ENCODE data around the gene DNAH1. TPM values are rescaled to one million over a fixed set of nuclear protein-coding genes. Genes with fewer than 3 reads are reported as not detected.
"Not testable (repeated sequence)": the region's sequence is repeated elsewhere in the genome, so short reads cannot be mapped to it uniquely, and the experiment has no call there.

DNAH1 gene
- total and polyA plus RNA-seq, 4 donors: 0.88 to 24.1 (median 10.8) TPM

DNA sequence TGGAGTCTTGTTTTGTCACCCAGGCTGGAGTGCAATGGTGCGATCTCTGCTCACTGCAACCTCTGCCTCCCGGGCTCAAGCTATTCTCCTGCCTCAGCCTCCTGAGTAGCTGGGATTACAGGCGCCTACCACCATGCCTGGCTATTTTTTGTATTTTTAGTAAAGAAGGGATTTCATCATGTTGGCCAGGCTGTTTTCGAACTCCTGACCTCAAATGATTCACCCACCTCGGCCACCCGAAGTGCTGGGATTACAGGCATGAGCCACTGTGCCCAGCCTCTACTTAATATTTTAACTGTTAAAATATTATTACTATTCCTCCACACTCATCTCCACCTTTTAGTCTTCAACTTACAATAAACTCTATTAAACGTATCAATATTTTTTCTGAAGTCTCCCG lies 22.0 kb downstream of the DNAH1 start:
- ATAC-seq (ENCODE audit: low FRiP score); intact Hi-C loops (cut with DNase I); H3K36me3 ChIP-seq (ENCODE audit: control insufficient read depth in 1 of 2, insufficient read depth in 2 of 2, low read length in 1 of 2); H3K27ac ChIP-seq (ENCODE audit: low read depth in 1 of 2, low read length in 2 of 2); H3K4me3 ChIP-seq (ENCODE audit: low read length in 2 of 2); H3K27me3 ChIP-seq (ENCODE audit: control insufficient read depth in 1 of 2, insufficient read depth in 2 of 2, low read length in 1 of 2); H3K9me3 ChIP-seq (ENCODE audit: control insufficient read depth, low read length); H3K4me1 ChIP-seq (ENCODE audit: control insufficient read depth in 1 of 2, insufficient read depth in 2 of 2, low read length in 2 of 2); DNase-seq: not testable (repeated sequence)
- WGBS, 2 donors: 89 to 93% methylated on average over 8 of the region's 8 CpGs

DNA sequence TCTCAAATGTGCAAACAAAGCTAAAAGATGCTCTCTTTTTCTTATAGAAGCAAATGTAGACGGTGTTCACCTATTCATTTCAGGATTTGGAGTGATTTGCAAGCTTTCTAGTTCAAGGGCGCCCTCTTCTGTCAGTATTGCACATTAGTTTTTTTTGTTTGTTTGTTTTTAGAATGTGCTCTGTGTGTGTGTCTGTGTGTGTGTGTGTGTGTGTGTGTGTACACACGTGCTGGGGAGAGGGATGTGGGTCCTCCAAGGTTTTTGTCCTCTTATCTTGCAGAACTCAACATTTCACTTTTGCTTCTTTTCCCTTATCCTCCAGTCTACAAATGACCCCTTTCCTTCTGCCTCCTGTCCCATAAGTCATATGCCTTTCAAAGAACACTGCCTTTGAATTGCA lies 23.5 kb downstream of the DNAH1 start:
- Histone ChIP-seq H3K9me3 (ENCODE audit: control insufficient read depth, low read length) (no peaks in the 10 kb centered on the region), H3K4me3 (ENCODE audit: low read length in 2 of 2) (no peak overlapping the region), H3K27me3 (ENCODE audit: control insufficient read depth in 1 of 2, insufficient read depth in 2 of 2, low read length in 1 of 2) (no peaks in the 10 kb centered on the region), H3K36me3 (ENCODE audit: control insufficient read depth in 1 of 2, insufficient read depth in 2 of 2, low read length in 1 of 2) (no peaks in the 10 kb centered on the region), H3K27ac (ENCODE audit: low read depth in 1 of 2, low read length in 2 of 2) (no peak overlapping the region), H3K4me1 (ENCODE audit: control insufficient read depth in 1 of 2, insufficient read depth in 2 of 2, low read length in 2 of 2) (no peaks in the 10 kb centered on the region)
- intact Hi-C loops (cut with DNase I): loop anchor here (2.0 to 10.0 kb wide), 3 partner anchors 107 to 335 kb away; no protein-coding TSS in a partner anchor
- no peak for ATAC-seq (ENCODE audit: low FRiP score)
- no peak for DNase-seq
- 1 to 2% methylated on average over 3 of the region's 3 CpGs for WGBS, 2 donors

DNA sequence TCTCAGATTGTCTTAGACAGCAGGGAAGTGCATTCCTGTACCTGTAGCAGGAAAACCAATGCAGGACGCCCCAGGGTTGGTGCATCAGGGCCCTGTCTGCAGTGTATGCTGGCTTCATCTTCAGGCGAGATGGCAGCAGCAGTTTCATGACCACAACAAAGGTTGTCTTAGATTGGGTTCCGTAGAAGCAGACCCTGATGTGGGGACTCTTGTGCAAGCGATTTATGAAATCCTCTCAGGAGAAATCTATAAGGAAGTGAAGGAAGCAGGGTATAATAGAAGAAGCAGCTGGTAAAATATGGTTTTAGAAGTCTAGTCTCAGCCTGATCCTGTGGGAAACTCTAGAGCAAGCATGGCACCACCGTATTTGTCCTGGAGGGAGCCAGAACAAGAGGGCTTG lies 25.0 kb downstream of the DNAH1 start:
- H3K4me1 ChIP-seq (ENCODE audit: control insufficient read depth in 1 of 2, insufficient read depth in 2 of 2, low read length in 2 of 2): no peaks in the 10 kb centered on the region
- H3K27ac ChIP-seq (ENCODE audit: low read depth in 1 of 2, low read length in 2 of 2): no peak overlapping the region
- WGBS, 2 donors: 88 to 90% methylated on average over 5 of the region's 5 CpGs
- no peak for ATAC-seq (ENCODE audit: low FRiP score)
- H3K36me3 ChIP-seq (ENCODE audit: control insufficient read depth in 1 of 2, insufficient read depth in 2 of 2, low read length in 1 of 2): no peaks in the 10 kb centered on the region
- H3K9me3 ChIP-seq (ENCODE audit: control insufficient read depth, low read length): no peaks in the 10 kb centered on the region
- intact Hi-C loops (cut with DNase I): loop anchor here (2.0 to 10.0 kb wide), 3 partner anchors 109 to 336 kb away; no protein-coding TSS in a partner anchor
- DNase-seq: no peak
- no peaks in the 10 kb centered on the region for H3K27me3 ChIP-seq (ENCODE audit: control insufficient read depth in 1 of 2, insufficient read depth in 2 of 2, low read length in 1 of 2)
- no peak overlapping the region for H3K4me3 ChIP-seq (ENCODE audit: low read length in 2 of 2)

DNA sequence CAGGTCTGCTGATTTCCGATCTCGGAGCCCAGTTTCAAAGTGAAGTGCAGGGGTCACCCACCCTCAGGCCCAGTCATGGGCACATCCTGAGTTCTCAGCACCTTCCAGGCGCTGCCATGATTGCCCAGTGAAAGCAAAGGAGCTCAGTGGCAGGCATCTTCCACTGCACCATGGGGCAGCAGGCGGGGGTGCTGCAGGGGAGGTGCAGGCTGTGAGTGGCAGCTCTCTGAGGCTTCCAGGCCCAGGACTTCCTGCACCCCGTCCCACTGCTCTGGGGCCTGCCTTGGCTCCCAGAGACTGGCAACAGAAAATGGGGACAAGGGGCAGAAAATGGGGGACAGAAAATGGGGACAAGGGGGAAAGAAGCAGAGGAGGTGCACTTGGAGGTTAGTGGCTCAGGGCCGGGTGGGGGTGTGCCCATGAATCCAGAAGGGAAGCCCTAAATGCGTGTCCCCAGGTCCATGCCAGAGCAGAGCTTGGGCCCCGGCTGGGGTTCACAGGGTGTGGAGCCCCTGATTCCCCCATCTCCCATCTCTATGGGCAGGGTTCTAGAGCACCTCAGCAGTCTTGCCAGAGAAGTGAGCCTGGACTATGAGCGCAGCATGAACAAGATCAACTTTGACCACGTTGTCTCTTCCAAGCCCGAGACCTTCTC lies 28.0 kb downstream of the DNAH1 start:
- Histone ChIP-seq H3K36me3 (ENCODE audit: control insufficient read depth in 1 of 2, insufficient read depth in 2 of 2, low read length in 1 of 2) (no peaks in the 10 kb centered on the region), H3K4me1 (ENCODE audit: control insufficient read depth in 1 of 2, insufficient read depth in 2 of 2, low read length in 2 of 2) (no peaks in the 10 kb centered on the region), H3K4me3 (ENCODE audit: low read length in 2 of 2) (no peak overlapping the region), H3K27ac (ENCODE audit: low read depth in 1 of 2, low read length in 2 of 2) (no peak overlapping the region), H3K9me3 (ENCODE audit: control insufficient read depth, low read length) (no peaks in the 10 kb centered on the region), H3K27me3 (ENCODE audit: control insufficient read depth in 1 of 2, insufficient read depth in 2 of 2, low read length in 1 of 2) (no peaks in the 10 kb centered on the region)
- 92 to 96% methylated on average over 11 of the region's 11 CpGs for WGBS, 2 donors
- ATAC-seq (ENCODE audit: low FRiP score): no peak
- intact Hi-C loops (cut with DNase I): loop anchor here (2.0 to 10.0 kb wide), 3 partner anchors 112 to 339 kb away; no protein-coding TSS in a partner anchor
- DNase-seq: no peak

DNA sequence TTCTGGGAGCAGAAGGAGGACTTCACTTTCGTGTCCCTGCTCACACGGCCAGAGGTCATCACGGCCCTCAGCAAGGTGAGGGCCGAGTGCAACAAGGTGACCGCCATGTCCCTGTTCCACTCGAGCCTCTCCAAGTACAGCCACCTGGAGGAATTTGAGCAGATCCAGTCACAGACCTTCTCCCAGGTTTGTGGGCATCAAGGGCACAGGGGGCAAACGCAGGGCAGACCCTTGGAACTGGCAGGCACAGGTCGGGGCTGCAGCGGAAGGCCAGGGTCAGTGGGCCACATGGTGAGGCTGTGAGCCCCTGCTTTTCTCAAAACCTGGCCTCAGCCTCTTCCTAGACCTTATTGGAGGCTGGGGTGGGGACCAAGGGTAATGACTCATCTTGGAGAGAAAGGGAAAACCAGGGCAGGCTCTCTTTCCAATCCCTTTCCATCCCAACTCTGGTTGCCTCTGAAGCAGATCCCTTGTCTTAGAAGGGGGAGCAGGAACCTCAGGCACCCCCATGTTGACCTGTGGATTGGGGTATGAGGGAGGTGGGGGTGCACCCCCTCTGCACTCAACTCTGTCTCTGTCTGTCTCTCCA lies 29.5 kb downstream of the DNAH1 start:
- Histone ChIP-seq H3K27me3 (ENCODE audit: control insufficient read depth in 1 of 2, insufficient read depth in 2 of 2, low read length in 1 of 2) (no peaks in the 10 kb centered on the region), H3K9me3 (ENCODE audit: control insufficient read depth, low read length) (no peaks in the 10 kb centered on the region), H3K4me3 (ENCODE audit: low read length in 2 of 2) (no peak overlapping the region), H3K4me1 (ENCODE audit: control insufficient read depth in 1 of 2, insufficient read depth in 2 of 2, low read length in 2 of 2) (no peaks in the 10 kb centered on the region), H3K36me3 (ENCODE audit: control insufficient read depth in 1 of 2, insufficient read depth in 2 of 2, low read length in 1 of 2) (no peaks in the 10 kb centered on the region), H3K27ac (ENCODE audit: low read depth in 1 of 2, low read length in 2 of 2) (peak overlapping the region in 1 of 2 donors; percentile 37)
- DNase-seq (no peak), ATAC-seq (ENCODE audit: low FRiP score) (no peak)
- WGBS, 2 donors: 95 to 96% methylated on average over 9 of the region's 9 CpGs
- intact Hi-C loops (cut with DNase I): loop anchor here (5.0 to 10.0 kb wide), 2 partner anchors 48 to 341 kb away; no protein-coding TSS in a partner anchor

DNA sequence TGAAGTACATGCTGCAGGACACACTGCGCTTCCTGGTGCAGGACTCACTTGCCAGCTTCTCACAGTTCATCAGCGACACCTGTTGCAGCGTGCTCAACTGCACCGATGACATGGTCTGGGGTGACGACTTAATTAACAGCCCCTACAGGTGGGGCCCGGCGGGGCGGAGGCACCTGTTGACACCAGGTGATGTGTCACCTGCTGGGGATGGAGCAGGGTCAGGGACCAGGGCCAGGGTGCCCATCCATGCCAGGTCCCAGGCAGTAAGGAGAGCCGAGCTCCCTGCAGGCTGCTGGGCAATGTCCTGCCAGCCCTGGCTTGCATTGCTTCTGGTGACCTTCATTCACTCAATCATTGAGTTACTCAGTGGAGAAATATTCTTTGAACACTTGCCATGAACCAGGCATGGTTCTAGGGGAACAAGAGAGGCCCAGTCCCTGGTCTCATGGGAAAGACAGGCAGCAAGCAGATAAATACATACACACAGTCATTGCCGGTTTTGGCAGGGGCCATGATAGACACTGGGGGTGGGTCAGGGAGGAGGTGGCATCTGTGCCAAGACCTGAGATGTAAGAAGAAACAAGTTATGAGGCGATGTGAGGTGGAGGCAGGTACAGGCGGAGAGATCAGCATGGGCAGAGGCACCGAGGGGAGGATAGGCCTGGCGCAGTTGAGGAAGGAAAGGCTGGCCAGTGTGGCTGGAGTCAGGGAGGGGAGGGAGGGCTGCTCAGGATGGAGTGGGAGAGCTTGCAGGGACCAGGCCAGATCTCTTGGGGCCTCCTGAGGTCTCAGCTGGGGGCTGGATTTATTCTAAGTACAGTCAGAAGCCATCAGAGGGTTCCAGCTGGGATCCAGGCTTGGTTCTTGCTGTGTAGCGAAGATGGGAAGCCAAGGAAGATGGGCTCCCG lies 30.8 kb downstream of the DNAH1 start:
- Histone ChIP-seq H3K4me3 (ENCODE audit: low read length in 2 of 2) (no peak overlapping the region), H3K27ac (ENCODE audit: low read depth in 1 of 2, low read length in 2 of 2) (peak overlapping the region in 1 of 2 donors; percentile 65), H3K36me3 (ENCODE audit: control insufficient read depth in 1 of 2, insufficient read depth in 2 of 2, low read length in 1 of 2) (no peaks in the 10 kb centered on the region), H3K4me1 (ENCODE audit: control insufficient read depth in 1 of 2, insufficient read depth in 2 of 2, low read length in 2 of 2) (no peaks in the 10 kb centered on the region), H3K27me3 (ENCODE audit: control insufficient read depth in 1 of 2, insufficient read depth in 2 of 2, low read length in 1 of 2) (no peaks in the 10 kb centered on the region), H3K9me3 (ENCODE audit: control insufficient read depth, low read length) (no peaks in the 10 kb centered on the region)
- DNase-seq (peak in 1 of 2 donors; percentile 74), ATAC-seq (ENCODE audit: low FRiP score) (peak; percentile 50)
- 57 to 61% methylated on average over 16 of the region's 16 CpGs for WGBS, 2 donors
- intact Hi-C loops (cut with DNase I): loop anchor here (5.0 to 10.0 kb wide), 2 partner anchors 50 to 342 kb away; no protein-coding TSS in a partner anchor

DNA sequence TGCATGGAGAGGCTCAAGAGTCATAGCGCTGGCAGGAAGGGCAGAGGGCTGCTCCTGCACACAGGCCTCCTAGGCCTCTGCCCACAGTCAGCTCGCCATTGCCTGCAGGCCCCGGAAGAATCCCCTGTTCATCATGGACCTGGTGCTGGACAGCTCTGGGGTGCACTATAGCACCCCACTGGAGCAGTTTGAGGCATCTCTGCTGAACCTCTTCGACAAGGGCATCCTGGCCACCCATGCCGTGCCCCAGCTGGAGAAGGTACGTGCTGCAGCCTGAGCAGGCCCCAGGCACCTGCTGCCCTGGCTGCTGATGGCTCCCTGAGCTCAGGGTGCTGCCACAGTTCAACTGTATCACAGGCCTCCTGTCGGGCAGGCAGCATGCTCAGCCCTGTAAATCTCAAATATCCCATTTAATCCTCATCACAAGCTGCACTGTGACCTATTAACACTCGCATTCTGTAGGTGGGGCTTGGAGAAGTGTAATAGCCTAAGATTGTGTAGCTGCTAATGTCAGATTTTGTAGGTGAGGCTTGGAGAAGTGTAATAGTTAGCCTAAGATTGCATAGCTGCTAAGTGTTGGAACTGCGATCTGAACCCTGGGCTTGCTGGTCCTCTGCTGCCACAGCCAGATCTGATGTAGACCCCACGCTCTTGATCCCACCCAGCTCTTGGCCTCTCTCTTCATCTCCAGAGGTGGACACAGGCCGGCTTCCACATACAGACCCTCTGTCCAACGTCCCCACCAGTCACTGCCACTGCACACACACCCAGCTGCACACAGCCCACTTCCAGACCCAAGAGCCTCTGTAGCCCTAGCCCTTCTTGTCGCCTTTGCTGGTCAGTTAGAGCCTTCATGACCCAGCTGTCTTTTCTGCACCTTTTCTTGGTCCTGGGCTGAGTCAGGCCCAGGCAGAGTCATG lies 31.9 kb downstream of the DNAH1 start:
- DNase-seq (no peak), ATAC-seq (ENCODE audit: low FRiP score) (no peak)
- Histone ChIP-seq H3K27ac (ENCODE audit: low read depth in 1 of 2, low read length in 2 of 2) (peak overlapping the region in 1 of 2 donors; percentile 65), H3K27me3 (ENCODE audit: control insufficient read depth in 1 of 2, insufficient read depth in 2 of 2, low read length in 1 of 2) (no peaks in the 10 kb centered on the region), H3K9me3 (ENCODE audit: control insufficient read depth, low read length) (no peaks in the 10 kb centered on the region), H3K36me3 (ENCODE audit: control insufficient read depth in 1 of 2, insufficient read depth in 2 of 2, low read length in 1 of 2) (no peaks in the 10 kb centered on the region), H3K4me3 (ENCODE audit: low read length in 2 of 2) (no peak overlapping the region), H3K4me1 (ENCODE audit: control insufficient read depth in 1 of 2, insufficient read depth in 2 of 2, low read length in 2 of 2) (no peaks in the 10 kb centered on the region)
- WGBS, 2 donors: 95 to 98% methylated on average over 13 of the region's 13 CpGs
- intact Hi-C loops (cut with DNase I): loop anchor here (5.0 to 10.0 kb wide), 2 partner anchors 51 to 343 kb away; no protein-coding TSS in a partner anchor

DNA sequence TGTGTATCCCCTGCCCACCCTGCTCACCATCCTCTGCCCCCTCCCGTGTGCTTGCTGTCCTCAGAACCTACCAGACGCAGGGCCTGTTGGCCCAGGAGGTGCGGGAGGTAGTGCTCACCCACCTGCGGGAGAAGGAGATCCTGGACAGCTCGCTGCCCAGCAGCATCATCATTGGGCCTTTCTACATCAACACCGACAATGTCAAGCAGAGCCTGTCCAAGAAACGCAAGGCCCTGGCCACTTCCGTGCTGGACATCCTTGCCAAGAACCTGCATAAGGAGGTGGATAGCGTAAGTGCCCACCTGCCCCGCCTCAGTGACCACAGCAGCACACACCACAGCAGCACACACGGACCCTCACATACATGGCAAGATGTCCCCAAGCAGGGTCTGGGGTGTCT lies 33.0 kb downstream of the DNAH1 start:
- Histone ChIP-seq H3K4me3 (ENCODE audit: low read length in 2 of 2) (no peak overlapping the region), H3K4me1 (ENCODE audit: control insufficient read depth in 1 of 2, insufficient read depth in 2 of 2, low read length in 2 of 2) (no peaks in the 10 kb centered on the region), H3K27me3 (ENCODE audit: control insufficient read depth in 1 of 2, insufficient read depth in 2 of 2, low read length in 1 of 2) (no peaks in the 10 kb centered on the region), H3K27ac (ENCODE audit: low read depth in 1 of 2, low read length in 2 of 2) (no peak overlapping the region), H3K36me3 (ENCODE audit: control insufficient read depth in 1 of 2, insufficient read depth in 2 of 2, low read length in 1 of 2) (no peaks in the 10 kb centered on the region), H3K9me3 (ENCODE audit: control insufficient read depth, low read length) (no peaks in the 10 kb centered on the region)
- DNase-seq (peak; percentile 24 to 45), ATAC-seq (ENCODE audit: low FRiP score) (no peak)
- intact Hi-C loops (cut with DNase I): loop anchor here (5.0 to 10.0 kb wide), 2 partner anchors 52 to 344 kb away; no protein-coding TSS in a partner anchor
- 94 to 95% methylated on average over 11 of the region's 11 CpGs for WGBS, 2 donors

All from aorta (tissue), 5 donors.